Kidney glomerular epithelial cell (primary cell): ENCODE results near the gene ACACA.
"Not testable (repeated sequence)": the region's sequence is repeated elsewhere in the genome, so short reads cannot be mapped to it uniquely, and the experiment has no call there.

ENCODE experiments used
- DNase-seq: peaks from one replicate; lab custom pipeline; 2025; lab: John Stamatoyannopoulos, UW

Gene ACACA

DNA sequence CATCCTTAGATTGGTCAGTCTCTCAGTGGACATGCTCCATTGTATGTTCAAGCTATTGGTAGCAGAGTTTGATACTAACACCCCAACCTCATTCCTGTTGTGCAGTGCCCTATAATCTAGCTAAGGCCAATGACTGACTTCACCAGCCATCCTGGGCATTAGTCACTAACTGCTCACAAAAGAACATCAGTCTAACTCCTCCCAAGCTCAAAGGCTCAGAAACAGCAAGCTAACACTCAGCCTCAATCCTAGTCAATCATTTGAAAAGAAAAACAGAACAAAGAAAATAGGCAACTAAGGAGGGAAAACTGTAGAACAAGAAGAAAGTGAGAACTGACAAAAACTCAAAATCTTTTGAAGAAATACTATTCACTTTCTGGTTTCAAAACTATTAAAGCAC lies 229.9 kb downstream of the ACACA start:
- peak; percentile 91 for DNase-seq

DNA sequence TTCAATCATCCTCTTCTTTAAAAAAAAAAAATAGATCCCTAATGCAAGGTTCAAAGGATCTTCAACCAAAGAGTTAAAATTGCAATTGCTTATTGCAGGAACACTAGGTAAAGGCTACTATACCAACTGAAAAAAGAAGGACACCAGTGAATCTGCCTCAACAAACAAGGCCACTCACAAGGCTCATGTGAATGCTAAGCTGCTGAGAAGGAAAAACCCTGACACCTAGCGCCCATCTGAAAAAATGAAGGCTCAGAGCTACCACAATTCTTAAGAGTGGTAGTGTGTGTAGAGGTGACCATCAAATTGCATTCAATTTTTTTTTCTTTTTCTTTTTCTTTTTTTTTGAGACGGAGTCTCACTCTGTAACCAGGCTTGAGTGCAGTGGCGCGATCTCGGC lies 232.4 kb downstream of the ACACA start:
- peak; percentile 34 for DNase-seq

GRCh38 chr17:37170881-37171425 lies 235.7 kb downstream of the ACACA start:
- no peak for DNase-seq

DNA sequence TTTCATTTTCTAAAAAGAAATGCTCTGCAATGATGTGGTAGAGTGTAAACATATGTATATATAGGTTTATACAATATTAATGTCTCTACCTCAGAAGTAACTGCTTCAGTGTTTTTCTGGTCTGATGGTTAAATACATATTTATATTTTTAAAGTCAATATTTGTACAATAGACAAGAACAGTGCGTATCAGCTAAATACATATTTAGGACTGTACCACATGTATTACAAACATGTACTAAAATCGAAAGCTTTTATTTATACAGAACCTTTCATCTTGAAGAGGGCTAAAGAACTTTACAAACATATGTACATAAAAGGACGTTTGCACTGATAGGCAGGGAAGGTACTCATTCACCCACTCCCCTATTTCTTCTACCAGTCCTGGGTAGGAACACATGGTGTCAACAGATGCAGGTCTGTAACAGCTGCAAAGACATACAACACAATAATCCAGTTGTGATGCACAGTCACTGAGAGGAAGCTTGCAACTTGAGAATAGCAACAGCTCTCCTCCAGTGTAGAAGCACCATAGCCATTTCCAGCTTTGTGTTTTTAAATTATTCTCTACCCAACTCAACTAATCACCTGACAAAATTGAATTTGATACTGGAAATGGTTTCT lies 237.8 kb downstream of the ACACA start:
- no peak for DNase-seq

DNA sequence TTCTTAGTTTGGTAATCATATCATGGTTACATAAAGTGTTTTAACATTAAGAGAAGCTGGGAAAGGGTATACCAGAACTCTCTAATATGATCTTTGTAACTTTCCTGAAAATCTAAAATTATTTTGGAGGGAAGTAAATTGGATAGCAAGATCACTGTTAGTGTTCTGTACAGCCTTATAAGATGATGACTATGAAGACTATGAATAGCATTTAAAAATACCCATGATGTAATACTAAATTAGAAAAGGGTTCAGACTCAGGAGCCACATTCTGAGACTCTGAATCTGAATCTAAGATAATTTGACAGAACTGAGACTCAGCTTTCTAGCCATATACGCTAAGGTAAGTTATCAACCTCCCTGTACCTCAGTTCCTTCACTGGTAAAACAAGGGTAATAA lies 238.9 kb downstream of the ACACA start:
- no peak for DNase-seq

DNA sequence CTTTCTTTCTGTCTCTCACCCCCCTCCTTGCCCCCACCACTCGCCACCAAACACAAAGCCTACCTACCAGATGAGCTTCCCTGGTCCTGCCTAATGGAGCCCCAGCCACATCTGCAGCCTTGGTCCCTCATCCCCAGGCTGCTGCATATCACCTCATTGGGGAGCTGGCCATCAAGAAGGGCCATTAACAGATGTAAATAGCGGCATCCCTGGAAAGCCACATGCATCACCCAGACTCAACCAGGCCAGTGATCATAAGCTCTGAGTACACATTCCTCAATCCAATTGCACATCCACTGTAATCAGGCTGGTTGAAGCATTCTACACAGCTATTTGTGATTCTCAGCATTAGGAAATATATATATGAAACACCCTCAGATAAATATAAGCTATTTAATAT lies 242.6 kb downstream of the ACACA start:
- DNase-seq: no peak

GRCh38 chr17:37162800-37163199 lies 243.8 kb downstream of the ACACA start:
- no peak for DNase-seq

GRCh38 chr17:37160944-37161343 lies 245.7 kb downstream of the ACACA start:
- no peak for DNase-seq

- DNase-seq: no peak
Observed at GRCh38 chr17:37158290-37158689, 248.3 kb downstream of the ACACA start.

DNA sequence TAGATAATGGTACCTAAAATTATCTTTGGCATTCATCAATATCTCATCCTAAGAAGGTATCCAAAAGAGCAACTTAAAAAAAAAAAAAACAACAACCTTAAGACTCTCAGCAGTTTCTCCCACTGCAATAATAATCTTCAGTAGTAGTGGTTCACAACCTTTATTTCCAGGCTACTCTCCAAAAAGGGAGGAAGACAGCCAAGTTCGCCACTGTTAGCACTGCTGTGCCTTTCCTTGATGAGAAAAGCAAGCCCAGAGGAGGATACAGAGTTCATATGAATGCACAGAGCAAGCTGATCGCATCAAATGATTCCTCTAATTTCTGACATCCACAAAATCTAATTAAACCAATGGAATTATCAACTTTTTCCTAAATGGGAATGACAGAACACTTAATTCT lies 258.5 kb downstream of the ACACA start:
- no peak for DNase-seq

- peak; percentile 25 for DNase-seq
Observed at GRCh38 chr17:37147301-37147812, 259.3 kb downstream of the ACACA start.

DNA sequence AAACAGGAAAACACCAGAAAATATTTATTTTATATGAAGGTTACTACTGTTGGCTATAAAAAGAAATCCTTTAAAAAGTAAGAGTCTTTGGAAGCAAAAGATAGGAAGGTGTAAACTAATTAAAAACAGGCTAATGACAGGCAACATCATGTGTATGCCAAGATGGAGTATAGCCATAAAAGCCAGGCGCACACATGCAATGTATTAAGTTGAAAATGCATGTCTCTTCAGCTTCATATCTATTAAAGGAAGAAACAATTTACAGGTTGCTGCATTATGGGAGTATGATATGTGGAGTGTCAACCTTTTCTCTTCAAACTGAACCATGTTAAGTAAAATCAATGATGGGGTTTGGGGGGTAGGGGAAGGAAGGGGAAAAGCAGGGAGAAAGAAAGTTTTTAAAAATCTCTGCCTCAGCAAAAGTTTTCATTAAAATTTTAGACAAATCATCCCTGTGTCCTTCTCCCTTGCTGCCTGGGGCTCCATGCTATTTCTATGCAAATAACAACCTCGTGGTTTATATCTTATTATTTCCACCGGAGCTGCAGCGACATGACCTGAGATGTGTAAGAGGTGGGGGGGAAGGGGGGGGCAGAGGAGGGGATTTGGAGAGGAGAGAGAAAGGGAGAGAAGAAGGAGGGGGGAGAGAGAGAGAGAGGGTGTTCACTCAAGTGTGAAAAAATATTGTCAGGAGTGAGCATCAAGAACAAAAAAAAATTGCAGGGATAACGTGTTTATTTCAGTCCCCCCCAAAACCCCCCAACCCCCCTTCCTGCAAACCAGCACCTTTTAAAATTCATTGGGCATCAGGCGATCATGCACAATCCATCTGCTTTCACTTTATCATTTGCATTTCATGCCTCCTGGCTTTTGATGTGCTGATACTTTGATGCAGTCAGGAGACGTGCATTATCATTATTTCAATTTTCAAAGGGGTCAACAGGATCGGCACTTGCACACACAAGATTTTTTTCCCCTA lies 260.3 kb downstream of the ACACA start:
- no peak for DNase-seq

- DNase-seq: no peak
Observed at GRCh38 chr17:37144075-37144701, 262.4 kb downstream of the ACACA start.

GRCh38 chr17:37143558-37143957 lies 263.1 kb downstream of the ACACA start:
- not testable (repeated sequence) for DNase-seq

DNA sequence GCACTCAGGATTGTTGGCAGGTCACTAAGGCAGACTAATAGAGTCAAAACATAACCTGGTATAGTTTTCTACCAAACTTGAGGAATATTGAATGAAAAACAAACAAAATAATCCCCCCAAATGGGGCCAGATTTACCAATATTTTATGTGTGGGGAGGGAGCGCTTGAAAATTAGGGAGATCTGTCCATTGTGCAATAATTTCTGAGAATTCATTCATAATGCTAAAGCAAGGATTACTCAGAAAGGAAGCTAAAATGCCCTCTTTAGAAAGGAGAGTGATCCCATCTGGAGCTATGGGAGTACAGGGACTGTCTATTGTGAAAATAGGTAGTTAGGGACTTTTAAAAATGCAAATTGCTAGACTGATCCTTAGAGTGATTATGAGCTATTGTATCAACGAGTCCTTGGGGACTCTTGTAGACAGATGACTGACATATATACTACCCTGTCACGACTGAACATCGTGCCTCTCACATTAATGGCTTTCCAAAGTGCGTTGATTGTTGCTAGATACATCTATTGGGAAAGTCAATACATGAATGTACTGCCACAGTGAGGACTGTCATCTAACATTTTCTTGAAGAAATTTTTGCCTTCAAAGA lies 264.2 kb downstream of the ACACA start:
- DNase-seq: no peak

GRCh38 chr17:37138571-37139120 lies 268.0 kb downstream of the ACACA start:
- DNase-seq: no peak

DNA sequence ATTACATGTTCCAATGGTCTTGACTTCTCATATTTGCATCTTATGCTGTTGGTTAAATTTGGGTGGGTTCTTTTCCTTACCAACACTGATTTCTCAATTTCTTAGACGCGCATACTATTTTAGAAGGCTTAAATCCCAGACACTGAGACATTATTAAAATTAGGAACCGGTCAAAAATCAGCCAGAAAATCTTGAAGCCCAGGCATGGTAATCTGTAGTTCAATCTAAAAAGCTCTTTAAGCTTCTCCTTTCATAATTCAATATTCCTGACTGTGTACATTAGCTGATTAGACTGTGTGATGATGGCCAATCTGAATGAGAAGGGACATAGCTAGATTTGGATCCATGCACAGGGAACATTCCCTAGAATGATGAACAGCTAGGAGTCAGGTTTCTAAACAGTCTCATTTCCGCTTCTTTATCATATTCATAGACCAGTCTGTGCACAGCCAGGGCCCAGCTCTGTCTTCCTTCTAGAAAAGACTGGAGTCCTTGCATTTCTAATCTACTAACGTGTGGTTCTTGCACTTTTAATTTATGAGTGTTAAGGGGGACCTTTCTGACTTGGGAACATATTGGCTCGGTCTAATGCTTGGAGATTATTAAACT lies 268.6 kb downstream of the ACACA start:
- no peak for DNase-seq

- DNase-seq: no peak
Observed at GRCh38 chr17:37137070-37137610, 269.5 kb downstream of the ACACA start.

DNA sequence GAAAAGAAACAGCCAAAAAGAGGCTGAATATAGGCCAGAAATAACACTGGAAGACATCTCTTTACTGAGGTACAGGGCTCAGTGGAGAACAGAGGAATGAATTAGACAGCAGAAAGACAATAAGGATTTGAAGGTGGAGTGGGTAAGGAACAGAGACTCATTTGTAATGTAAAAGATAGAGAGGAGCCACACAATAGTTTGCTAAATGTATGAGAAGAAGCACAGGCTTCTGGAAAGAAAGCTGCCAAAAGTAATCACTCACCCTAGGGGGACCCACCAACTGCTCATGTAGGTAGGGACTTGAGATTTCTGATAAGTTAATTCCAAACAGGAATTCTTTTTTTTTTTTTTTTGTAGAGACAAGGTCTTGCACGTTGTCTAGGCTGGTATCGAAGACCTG lies 271.1 kb downstream of the ACACA start:
- no peak for DNase-seq

DNA sequence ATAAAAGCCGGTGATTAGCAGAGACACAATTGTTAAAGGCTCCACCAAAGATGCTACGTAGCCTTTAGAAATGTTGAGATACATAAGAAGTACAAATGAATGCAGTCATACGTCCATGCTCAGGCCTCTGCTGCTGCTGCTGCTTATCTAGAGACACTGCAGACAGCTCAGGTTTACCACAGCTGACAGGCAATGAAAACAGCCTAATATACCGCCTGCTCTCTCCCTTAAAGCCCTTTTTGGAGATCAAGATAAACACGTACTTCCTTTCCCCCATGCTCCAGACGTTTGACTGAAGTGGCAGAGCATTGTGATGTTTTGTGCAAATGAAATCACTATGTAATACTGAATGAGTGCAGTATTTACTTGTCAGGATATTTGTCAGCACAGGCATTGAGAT lies 272.6 kb downstream of the ACACA start:
- no peak for DNase-seq

GRCh38 chr17:37133136-37133535 lies 273.5 kb downstream of the ACACA start:
- DNase-seq: no peak
